ENCODE results near the gene DRICH1. TPM values are rescaled to one million over a fixed set of nuclear protein-coding genes. Genes with fewer than 3 reads are reported as not detected.
"Not testable (repeated sequence)": the region's sequence is repeated elsewhere in the genome, so short reads cannot be mapped to it uniquely, and the experiment has no call there.

Gene DRICH1
- total RNA-seq, 1 donor from 2014 or later: not detected

DNA sequence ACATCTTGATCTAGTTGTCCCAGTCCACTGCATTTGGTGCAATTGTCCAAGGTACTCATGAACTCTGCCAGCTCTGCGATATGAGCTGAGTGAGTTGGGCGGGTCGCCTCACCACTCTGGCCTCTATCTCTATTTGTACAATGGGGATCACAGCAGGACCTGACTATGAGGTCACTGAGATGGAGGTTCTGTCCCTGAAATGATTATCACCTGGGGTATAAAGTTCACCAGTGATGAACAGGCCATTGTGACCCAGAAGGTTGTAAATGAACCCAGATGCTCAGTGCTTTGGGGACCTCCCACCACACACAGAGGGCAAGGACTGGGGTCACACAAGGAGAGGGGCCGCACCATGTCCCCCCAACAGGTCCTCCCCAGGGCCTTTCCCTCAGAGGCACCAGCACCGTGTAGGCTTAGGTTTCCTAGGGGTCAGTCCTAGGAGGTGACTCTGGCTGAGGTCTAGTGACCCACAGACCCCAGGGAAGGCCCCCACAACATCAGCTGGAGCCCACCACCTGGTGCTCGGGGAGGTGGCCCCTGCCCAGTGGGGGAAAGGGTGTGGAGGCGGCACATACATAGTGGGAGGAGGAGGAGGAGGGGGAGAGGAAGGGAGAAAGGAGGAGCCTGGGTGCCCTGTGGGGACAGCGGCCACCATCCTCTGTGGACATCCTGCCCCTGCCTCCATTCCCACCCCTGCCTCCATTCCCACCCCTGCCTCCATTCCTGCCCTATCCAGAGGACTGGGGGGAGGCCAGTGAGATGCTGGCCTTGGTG lies 27.0 kb downstream of the DRICH1 start:
- no peak for DNase-seq
- no peaks in the 10 kb centered on the region for H3K9me3 ChIP-seq (replicated peaks)
- intact Hi-C loops (cut with micrococcal nuclease): no loop called here
- no peak overlapping the region for H3K4me3 ChIP-seq
- no peaks in the 10 kb centered on the region for H3K4me1 ChIP-seq
- H3K36me3 ChIP-seq: no peaks in the 10 kb centered on the region
- TF ChIP-seq CTCF (IDR thresholded peaks at IDR 0.05; ENCODE audit: borderline replicate concordance): no peak
- peaks cover 26% of the 10 kb centered on the region for H3K27me3 ChIP-seq (ENCODE audit: low read depth)
- H3K27ac ChIP-seq (replicated peaks): no peak overlapping the region

DNA sequence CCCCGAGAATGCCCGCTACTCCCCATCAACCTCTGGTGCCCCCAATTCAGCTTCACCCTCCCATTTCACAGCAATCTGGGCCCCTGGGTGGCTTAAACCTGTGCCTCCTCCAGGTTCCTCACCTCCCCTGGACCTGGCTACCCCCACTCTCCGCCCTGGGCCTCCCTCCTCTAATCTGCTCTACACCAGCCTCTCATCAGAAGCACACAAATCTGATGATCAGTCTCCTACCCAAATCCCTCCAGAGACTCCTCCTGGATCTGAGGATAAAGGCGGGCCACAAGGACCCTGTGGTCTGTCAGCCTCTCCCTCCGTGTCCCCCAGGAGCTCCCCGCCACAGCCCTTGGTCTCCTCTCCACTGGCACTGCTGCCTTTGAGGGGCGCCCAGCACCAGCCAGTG lies 28.9 kb downstream of the DRICH1 start:
- TF ChIP-seq CTCF (IDR thresholded peaks at IDR 0.05; ENCODE audit: borderline replicate concordance): no peak
- Histone ChIP-seq H3K4me1 (no peaks in the 10 kb centered on the region), H3K9me3 (replicated peaks) (no peaks in the 10 kb centered on the region), H3K27ac (replicated peaks) (no peak overlapping the region), H3K27me3 (ENCODE audit: low read depth) (peaks cover 30% of the 10 kb centered on the region), H3K4me3 (no peak overlapping the region), H3K36me3 (no peaks in the 10 kb centered on the region)
- no peak for DNase-seq
- intact Hi-C loops (cut with micrococcal nuclease): no loop called here

- Histone ChIP-seq H3K9me3 (replicated peaks) (no peaks in the 10 kb centered on the region), H3K27ac (replicated peaks) (no peak overlapping the region), H3K4me3 (no peak overlapping the region), H3K27me3 (ENCODE audit: low read depth) (peaks cover 16% of the 10 kb centered on the region), H3K4me1 (no peaks in the 10 kb centered on the region), H3K36me3 (no peaks in the 10 kb centered on the region)
- no peak for DNase-seq
- no peak for TF ChIP-seq CTCF (IDR thresholded peaks at IDR 0.05; ENCODE audit: borderline replicate concordance)
- intact Hi-C loops (cut with micrococcal nuclease): no loop called here
These were observed 33.2 kb downstream of the DRICH1 start for GRCh38 chr22:23598805-23599518.

- H3K9me3 ChIP-seq (replicated peaks); H3K27ac ChIP-seq (replicated peaks); H3K4me1 ChIP-seq; intact Hi-C loops (cut with micrococcal nuclease); DNase-seq; H3K27me3 ChIP-seq (ENCODE audit: low read depth); H3K4me3 ChIP-seq; H3K36me3 ChIP-seq: not testable (repeated sequence)
These were observed 34.4 kb downstream of the DRICH1 start for GRCh38 chr22:23597576-23598268.

DNA sequence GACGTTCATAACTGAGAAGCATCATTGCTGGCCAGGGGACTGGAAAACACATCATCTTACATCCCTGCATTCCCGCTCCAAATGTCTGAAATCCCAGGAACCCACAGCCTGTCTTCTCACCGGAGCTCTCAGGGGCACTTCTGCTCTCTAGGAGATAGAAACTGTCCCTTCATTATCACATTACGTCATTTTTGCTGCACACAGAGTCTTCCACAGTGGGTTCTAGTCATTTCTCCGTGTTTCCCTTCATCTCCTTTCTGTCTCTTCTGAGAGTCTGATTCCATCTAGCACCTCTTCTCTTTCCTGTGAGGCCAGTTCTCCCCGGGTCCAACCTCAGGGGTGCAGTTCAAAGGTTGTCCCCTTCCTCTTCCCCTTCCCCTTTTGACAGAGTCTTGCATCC lies 36.2 kb downstream of the DRICH1 start:
- intact Hi-C loops (cut with micrococcal nuclease); H3K4me1 ChIP-seq; DNase-seq; H3K27ac ChIP-seq (replicated peaks); H3K4me3 ChIP-seq; H3K36me3 ChIP-seq; H3K27me3 ChIP-seq (ENCODE audit: low read depth); H3K9me3 ChIP-seq (replicated peaks): not testable (repeated sequence)

DNA sequence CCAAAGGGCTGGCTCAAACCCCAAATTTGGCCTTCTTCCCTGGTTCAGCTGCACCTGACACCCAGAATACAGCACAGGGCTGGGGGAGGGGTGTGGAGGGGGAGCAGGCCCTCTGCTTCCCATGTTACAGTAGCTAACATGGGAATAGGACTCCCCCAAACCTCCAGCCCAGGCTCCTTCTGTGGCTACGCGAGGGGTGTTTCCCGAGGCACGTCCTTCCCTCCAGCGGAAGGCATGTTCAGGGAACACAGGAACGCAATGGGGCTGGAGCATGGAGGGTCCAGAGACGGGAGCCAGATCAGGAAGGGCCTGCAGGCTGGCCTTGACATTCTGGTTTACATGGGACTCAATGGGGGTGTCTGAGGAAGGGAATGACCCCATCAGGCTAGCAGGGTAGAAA lies 40.3 kb downstream of the DRICH1 start:
- Histone ChIP-seq H3K9me3 (replicated peaks) (no peaks in the 10 kb centered on the region), H3K27ac (replicated peaks) (no peak overlapping the region), H3K36me3 (no peaks in the 10 kb centered on the region), H3K4me3 (no peak overlapping the region), H3K4me1 (no peaks in the 10 kb centered on the region), H3K27me3 (ENCODE audit: low read depth) (peaks cover 5% of the 10 kb centered on the region)
- intact Hi-C loops (cut with micrococcal nuclease): no loop called here
- no peak for TF ChIP-seq CTCF (IDR thresholded peaks at IDR 0.05; ENCODE audit: borderline replicate concordance)
- DNase-seq: no peak
